Kidney capillary endothelial cell (primary cell): ENCODE data around the gene GMDS.

Experiments used
- DNase-seq: peaks from one replicate; pipeline ENCODE4 v3.0.0-alpha.2; 2018; ENCODE audit warnings: low spot score

Gene GMDS

GRCh38 chr6:1940381-1940780 is 305.0 kb downstream of the GMDS start:
- DNase-seq: no peak

- no peak for DNase-seq
Observed at GRCh38 chr6:1933292-1933691, 312.1 kb downstream of the GMDS start.

GRCh38 chr6:1931817-1932216 is 313.6 kb downstream of the GMDS start:
- no peak for DNase-seq

GRCh38 chr6:1930356-1930755 is 315.0 kb downstream of the GMDS start:
- DNase-seq: no peak

- no peak for DNase-seq
Observed at GRCh38 chr6:1929931-1930330, 315.5 kb downstream of the GMDS start.

GRCh38 chr6:1925743-1926430 is 319.5 kb downstream of the GMDS start:
- DNase-seq: no peak

- DNase-seq: no peak
Observed at GRCh38 chr6:1923449-1923848, 322.0 kb downstream of the GMDS start.

- DNase-seq: peak; percentile 98
Observed at GRCh38 chr6:1917626-1918371, 327.6 kb downstream of the GMDS start.

GRCh38 chr6:1916334-1917070 is 328.9 kb downstream of the GMDS start:
- peak; percentile 52 for DNase-seq

GRCh38 chr6:1915226-1915625 is 330.2 kb downstream of the GMDS start:
- DNase-seq: no peak

GRCh38 chr6:1913577-1913976 is 331.8 kb downstream of the GMDS start:
- no peak for DNase-seq

GRCh38 chr6:1912731-1913130 is 332.7 kb downstream of the GMDS start:
- no peak for DNase-seq

GRCh38 chr6:1911474-1911873 is 333.9 kb downstream of the GMDS start:
- DNase-seq: no peak

GRCh38 chr6:1910621-1911407 is 334.6 kb downstream of the GMDS start:
- peak; percentile 42 for DNase-seq

GRCh38 chr6:1908784-1909183 is 336.6 kb downstream of the GMDS start:
- no peak for DNase-seq

- DNase-seq: no peak
Observed at GRCh38 chr6:1906609-1907008, 338.8 kb downstream of the GMDS start.

- no peak for DNase-seq
Observed at GRCh38 chr6:1906014-1906413, 339.4 kb downstream of the GMDS start.

GRCh38 chr6:1904898-1905297 is 340.5 kb downstream of the GMDS start:
- DNase-seq: no peak

GRCh38 chr6:1904466-1904799 is 341.0 kb downstream of the GMDS start:
- peak; percentile 45 for DNase-seq

GRCh38 chr6:1903780-1904465 is 341.5 kb downstream of the GMDS start:
- no peak for DNase-seq

- DNase-seq: peak; percentile 64
Observed at GRCh38 chr6:1901556-1901955, 343.8 kb downstream of the GMDS start.

GRCh38 chr6:1896897-1897296 is 348.5 kb downstream of the GMDS start:
- DNase-seq: no peak
